Loucy (cell line): ENCODE data around the gene ADCYAP1.

ENCODE experiments used
- H2AFZ ChIP-seq: fragments of 200-600 bp; sonication (generic); 2 replicates; pipeline ENCODE4 v1.6.0; 2016; ENCODE audit warnings: antibody characterized with exemption, mild to moderate bottlenecking, low read length, moderate library complexity
- H3F3A ChIP-seq: fragments of 200-600 bp; 2 replicates; pipeline ENCODE4 v1.6.0; 2016; ENCODE audit warnings: antibody characterized with exemption, low read depth, mild to moderate bottlenecking
- H3K27me3 ChIP-seq: fragments of 200-600 bp; sonication (generic); 2 replicates; pipeline ENCODE4 v1.6.1; 2014; ENCODE audit warnings: low read length, mild to moderate bottlenecking; ENCODE audit not compliant: insufficient read depth, poor library complexity, severe bottlenecking
- H3K36me3 ChIP-seq: fragments of 200-600 bp; sonication (generic); 2 replicates; pipeline ENCODE4 v1.6.1; 2016; ENCODE audit warnings: low read length; ENCODE audit not compliant: insufficient read depth
- H3K4me1 ChIP-seq: fragments of 200-600 bp; sonication (generic); 2 replicates; pipeline ENCODE4 v1.5.1; 2014; ENCODE audit warnings: low read length, mild to moderate bottlenecking; ENCODE audit not compliant: insufficient read depth, poor library complexity, severe bottlenecking
- H3K4me2 ChIP-seq: fragments of 200-600 bp; sonication (generic); 2 replicates; pipeline ENCODE4 v1.6.0; 2014; ENCODE audit warnings: antibody characterized with exemption, low read length, low read depth, mild to moderate bottlenecking; ENCODE audit not compliant: poor library complexity, severe bottlenecking
- H3K4me3 ChIP-seq: fragments of 200-600 bp; sonication (generic); 2 replicates; pipeline ENCODE4 v1.5.1; 2014; ENCODE audit warnings: low read length, mild to moderate bottlenecking, mixed read lengths; ENCODE audit not compliant: poor library complexity, severe bottlenecking
- H3K79me2 ChIP-seq: fragments of 200-600 bp; sonication (generic); 2 replicates; pipeline ENCODE4 v1.6.1; 2014; ENCODE audit warnings: low read length; ENCODE audit not compliant: insufficient read depth
- H3K9ac ChIP-seq: fragments of 200-600 bp; sonication (generic); 2 replicates; pipeline ENCODE4 v1.6.0; 2014; ENCODE audit warnings: mild to moderate bottlenecking, low read depth, low read length, moderate library complexity; ENCODE audit not compliant: poor library complexity, severe bottlenecking
- H3K9me2 ChIP-seq: fragments of 200-600 bp; sonication (generic); replicated peaks from 2 replicates; pipeline ENCODE4 v1.6.1; 2016; ENCODE audit warnings: low read depth, low read length, mixed read lengths
- H3K9me3 ChIP-seq: fragments of 200-600 bp; sonication (generic); 2 replicates; pipeline ENCODE4 v1.6.1; 2014; ENCODE audit warnings: mild to moderate bottlenecking, antibody characterized with exemption, low read length, low read depth; ENCODE audit not compliant: insufficient read depth
- H4K20me1 ChIP-seq: fragments of 200-600 bp; sonication (generic); 2 replicates; pipeline ENCODE4 v1.6.0; 2014; ENCODE audit warnings: antibody characterized with exemption, low read length, mild to moderate bottlenecking; ENCODE audit not compliant: insufficient read depth, poor library complexity, severe bottlenecking
- EZH2phosphoT487 ChIP-seq: fragments of 200-600 bp; IDR thresholded peaks from 2 replicates; pipeline ENCODE4 v1.6.1; 2018; ENCODE audit warnings: antibody characterized with exemption, mild to moderate bottlenecking, moderate library complexity, borderline replicate concordance
- TF ChIP-seq, protein P1 (sequence below): fragments of 200-600 bp; sonication (generic); conservative IDR thresholded peaks from 2 replicates; pipeline ENCODE4 v1.5.1; 2014; ENCODE audit warnings: mild to moderate bottlenecking, antibody characterized with exemption, low read length

ADCYAP1 gene

DNA sequence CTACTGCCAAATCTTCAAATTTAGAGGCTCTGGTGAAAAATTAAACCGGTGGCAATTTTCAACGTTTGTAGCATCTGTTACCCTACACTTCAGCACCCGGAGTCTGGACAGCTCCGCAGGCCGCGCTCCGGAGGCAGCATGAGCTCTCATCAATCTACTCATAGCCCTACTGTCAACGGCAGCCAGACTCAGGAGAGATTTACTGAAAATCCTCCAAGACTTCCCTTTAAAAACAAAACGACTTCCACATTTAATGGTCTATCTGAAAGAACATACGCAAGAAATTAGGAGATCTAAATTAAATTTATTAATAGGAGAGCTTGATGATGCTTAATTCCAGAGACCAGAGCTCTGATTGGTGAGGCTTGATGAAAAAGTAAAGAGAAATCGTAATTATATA lies 970 bp upstream of the ADCYAP1 start:
- no peaks in the 10 kb centered on the region for H4K20me1 ChIP-seq
- H3K36me3 ChIP-seq = no peaks in the 10 kb centered on the region
- H3K4me2 ChIP-seq = no peak overlapping the region
- peaks cover 5% of the 10 kb centered on the region; the same call in 1 of the 2 replicates for H3K9me3 ChIP-seq
- H3K9me2 ChIP-seq = no peaks in the 10 kb centered on the region
- no peaks in the 10 kb centered on the region for H3F3A ChIP-seq
- H3K9ac ChIP-seq = no peak overlapping the region
- no peaks in the 10 kb centered on the region for H3K79me2 ChIP-seq
- no peaks in the 10 kb centered on the region for H3K4me1 ChIP-seq
- H3K4me3 ChIP-seq = no peak overlapping the region
- no peak overlapping the region for H2AFZ ChIP-seq
- TF ChIP-seq, protein P1, sequence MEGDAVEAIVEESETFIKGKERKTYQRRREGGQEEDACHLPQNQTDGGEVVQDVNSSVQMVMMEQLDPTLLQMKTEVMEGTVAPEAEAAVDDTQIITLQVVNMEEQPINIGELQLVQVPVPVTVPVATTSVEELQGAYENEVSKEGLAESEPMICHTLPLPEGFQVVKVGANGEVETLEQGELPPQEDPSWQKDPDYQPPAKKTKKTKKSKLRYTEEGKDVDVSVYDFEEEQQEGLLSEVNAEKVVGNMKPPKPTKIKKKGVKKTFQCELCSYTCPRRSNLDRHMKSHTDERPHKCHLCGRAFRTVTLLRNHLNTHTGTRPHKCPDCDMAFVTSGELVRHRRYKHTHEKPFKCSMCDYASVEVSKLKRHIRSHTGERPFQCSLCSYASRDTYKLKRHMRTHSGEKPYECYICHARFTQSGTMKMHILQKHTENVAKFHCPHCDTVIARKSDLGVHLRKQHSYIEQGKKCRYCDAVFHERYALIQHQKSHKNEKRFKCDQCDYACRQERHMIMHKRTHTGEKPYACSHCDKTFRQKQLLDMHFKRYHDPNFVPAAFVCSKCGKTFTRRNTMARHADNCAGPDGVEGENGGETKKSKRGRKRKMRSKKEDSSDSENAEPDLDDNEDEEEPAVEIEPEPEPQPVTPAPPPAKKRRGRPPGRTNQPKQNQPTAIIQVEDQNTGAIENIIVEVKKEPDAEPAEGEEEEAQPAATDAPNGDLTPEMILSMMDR = no peak
- TF ChIP-seq EZH2phosphoT487 = no peak
- H3K27me3 ChIP-seq = no peaks in the 10 kb centered on the region

DNA sequence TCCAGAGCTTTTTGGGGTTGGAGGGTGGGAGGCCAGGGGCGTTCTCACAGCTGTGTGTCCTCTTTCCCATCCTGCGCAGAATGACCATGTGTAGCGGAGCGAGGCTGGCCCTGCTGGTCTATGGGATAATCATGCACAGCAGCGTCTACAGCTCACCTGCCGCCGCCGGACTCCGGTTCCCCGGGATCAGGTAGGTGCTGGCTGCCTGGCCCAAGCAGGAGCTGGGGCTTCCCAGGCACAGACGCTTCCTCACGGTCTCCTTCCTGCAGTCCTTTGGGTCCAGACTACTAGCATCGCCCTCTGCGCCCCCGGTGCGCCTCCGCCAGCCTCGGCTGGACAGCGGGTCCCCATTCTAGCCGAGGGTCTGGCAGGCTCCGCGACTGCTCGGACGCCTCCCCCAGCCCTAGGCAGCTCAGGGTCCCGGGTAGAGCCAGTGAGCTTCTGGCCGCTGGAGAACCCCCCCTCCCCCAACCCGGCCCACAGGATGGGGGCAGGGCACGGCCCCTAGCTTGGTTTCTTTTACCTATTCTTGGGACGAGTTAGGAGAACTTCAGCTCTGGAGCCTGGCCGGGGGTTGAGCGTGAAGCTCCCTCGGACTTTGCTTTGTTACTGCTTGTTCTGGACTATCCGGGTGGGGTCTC lies 756 bp downstream of the ADCYAP1 start:
- Histone ChIP-seq H3K36me3 (no peaks in the 10 kb centered on the region), H2AFZ (no peak overlapping the region), H4K20me1 (no peaks in the 10 kb centered on the region), H3K4me2 (no peak overlapping the region), H3K4me1 (peaks cover 6% of the 10 kb centered on the region), H3K9me2 (no peaks in the 10 kb centered on the region), H3K9ac (no peak overlapping the region), H3F3A (no peaks in the 10 kb centered on the region), H3K79me2 (no peaks in the 10 kb centered on the region), H3K27me3 (no peaks in the 10 kb centered on the region), H3K9me3 (peaks cover 5% of the 10 kb centered on the region; the same call in 1 of the 2 replicates), H3K4me3 (no peak overlapping the region)
- no peak for TF ChIP-seq EZH2phosphoT487
- TF ChIP-seq, protein P1 = no peak

DNA sequence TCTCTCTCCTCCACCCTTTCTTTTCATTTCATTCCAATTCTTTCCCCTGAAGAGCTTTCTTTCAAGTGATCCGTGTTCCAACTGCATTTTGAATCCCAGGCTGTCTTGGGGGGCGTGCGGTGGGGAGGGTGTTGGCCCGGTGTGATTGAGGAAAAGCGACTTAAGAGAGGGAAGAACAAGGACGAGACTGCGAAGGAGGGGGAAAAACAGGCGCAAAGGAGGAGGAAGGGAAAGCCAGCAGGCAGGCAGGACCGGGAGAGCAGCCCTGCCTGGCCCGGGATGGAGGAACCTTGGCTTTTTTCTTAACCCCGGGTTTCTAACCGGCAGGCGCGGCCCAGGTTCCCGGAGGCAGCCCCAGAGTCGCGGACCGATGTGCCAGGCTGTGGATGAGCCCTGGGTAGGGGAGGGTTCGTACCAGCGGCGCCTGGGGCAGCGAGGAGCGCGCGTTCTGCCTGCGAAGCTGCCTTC lies 1.3 kb downstream of the ADCYAP1 start:
- Histone ChIP-seq H3K36me3 (no peaks in the 10 kb centered on the region), H2AFZ (no peak overlapping the region), H3K4me2 (no peak overlapping the region), H4K20me1 (no peaks in the 10 kb centered on the region), H3K79me2 (no peaks in the 10 kb centered on the region), H3K4me1 (peaks cover 12% of the 10 kb centered on the region), H3K9ac (no peak overlapping the region), H3K9me3 (peaks cover 5% of the 10 kb centered on the region; the same call in 1 of the 2 replicates), H3K4me3 (no peak overlapping the region), H3K27me3 (no peaks in the 10 kb centered on the region), H3K9me2 (no peaks in the 10 kb centered on the region), H3F3A (no peaks in the 10 kb centered on the region)
- TF ChIP-seq EZH2phosphoT487 = no peak
- TF ChIP-seq, protein P1 = no peak
